HG02840 (cell line): ENCODE measurements around the gene FOXP1.

ENCODE experiments used
- ATAC-seq: cut with Tn5 transposase; IDR thresholded peaks from one replicate; pipeline ENCODE4 v1.9.1; 2021; ENCODE audit warnings: mild to moderate bottlenecking, moderate library complexity, moderate number of reproducible peaks; ENCODE audit not compliant: unreplicated experiment, low FRiP score

Gene FOXP1

DNA sequence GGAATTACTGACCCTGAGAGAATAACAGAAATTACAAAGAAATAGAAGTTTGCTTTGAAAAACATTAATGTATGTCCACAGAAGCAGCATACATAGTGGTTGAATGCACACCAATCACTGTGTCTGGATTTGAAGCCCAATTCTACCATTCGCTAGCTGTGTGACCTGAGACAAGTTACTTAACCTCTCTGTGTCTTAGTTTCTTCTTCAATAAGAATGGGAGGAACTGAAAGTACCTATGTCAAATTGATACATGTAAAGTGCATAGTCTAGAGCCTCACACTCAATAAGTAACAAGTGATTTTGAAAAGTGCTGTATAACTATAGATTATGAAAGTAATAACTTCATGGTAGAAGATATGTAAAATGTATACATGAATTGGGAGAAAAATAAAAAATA, 457.8 kb downstream of the FOXP1 start:
- ATAC-seq, result no peak

DNA sequence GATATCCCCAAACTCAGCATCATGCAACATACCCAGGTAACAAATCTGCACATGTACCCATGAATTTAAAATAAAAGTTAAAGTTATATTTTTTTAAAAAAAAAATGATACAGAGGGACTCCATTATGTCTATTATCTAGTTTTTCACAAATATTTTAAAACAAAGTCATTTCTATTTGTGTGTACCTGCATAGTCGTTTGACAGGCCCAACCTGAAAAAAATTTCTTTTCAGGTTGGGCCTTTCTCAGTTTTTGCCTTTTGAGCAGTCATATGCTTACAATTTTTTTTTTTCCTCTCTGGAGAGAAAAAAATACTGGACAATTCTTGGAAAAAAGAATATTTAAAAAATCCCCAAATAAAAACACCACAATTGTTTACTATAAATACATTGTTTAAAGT, 459.5 kb downstream of the FOXP1 start:
- no peak for ATAC-seq

- no peak for ATAC-seq
Observed at GRCh38 chr3:71122641-71123040, 460.9 kb downstream of the FOXP1 start.

- ATAC-seq, result no peak
Observed at GRCh38 chr3:71121429-71122167, 461.9 kb downstream of the FOXP1 start.

GRCh38 chr3:71120012-71120411, 463.5 kb downstream of the FOXP1 start:
- ATAC-seq, result no peak

DNA sequence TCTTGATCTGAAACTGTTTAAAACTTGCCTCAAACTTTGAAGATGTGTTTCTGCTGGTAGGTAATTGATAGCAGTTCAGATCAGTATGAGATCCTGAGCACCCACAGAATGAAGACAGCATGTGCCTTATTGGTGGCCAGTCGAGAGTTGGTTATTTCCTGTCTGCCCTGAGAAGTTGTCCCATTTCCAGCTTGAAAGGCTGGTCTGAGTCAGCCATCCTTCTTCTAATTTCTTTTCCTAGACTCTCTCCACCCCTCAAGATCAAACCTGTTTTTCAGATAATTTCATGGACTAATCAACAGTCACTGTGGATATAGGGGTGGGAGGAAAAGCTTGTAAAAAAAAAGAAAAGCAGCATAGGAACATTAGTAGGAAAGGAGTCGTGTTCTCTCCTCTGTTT, 464.4 kb downstream of the FOXP1 start:
- no peak for ATAC-seq

GRCh38 chr3:71118436-71118835, 465.1 kb downstream of the FOXP1 start:
- no peak for ATAC-seq

- no peak for ATAC-seq
Observed at GRCh38 chr3:71117572-71118247, 465.8 kb downstream of the FOXP1 start.

DNA sequence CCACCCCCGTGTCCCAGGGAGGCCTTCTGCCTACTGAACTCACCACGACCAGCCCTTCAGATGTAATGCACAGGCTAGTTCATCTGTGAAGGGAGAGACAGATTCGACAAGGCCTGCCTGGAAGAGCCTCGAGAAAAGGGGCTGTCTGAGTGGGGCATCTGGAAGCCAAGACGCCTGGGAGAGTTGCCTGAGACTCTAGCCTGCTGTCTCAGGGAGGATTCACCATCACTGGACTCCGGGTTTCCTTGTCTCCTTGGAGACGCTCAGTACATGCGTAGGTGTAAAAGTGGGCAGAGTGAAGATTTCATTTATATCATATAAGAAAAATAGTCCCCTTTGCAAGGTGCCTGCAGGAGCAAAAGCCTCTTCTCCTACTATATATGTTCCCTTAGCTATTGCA, 468.9 kb downstream of the FOXP1 start:
- no peak for ATAC-seq

- ATAC-seq, result no peak
Observed at GRCh38 chr3:71112576-71112975, 471.0 kb downstream of the FOXP1 start.

GRCh38 chr3:71111784-71112440, 471.6 kb downstream of the FOXP1 start:
- no peak for ATAC-seq

GRCh38 chr3:71110385-71111222, 472.9 kb downstream of the FOXP1 start:
- no peak for ATAC-seq

- no peak for ATAC-seq
Observed at GRCh38 chr3:71109977-71110285, 473.6 kb downstream of the FOXP1 start.

GRCh38 chr3:71109241-71109976, 474.1 kb downstream of the FOXP1 start:
- ATAC-seq, result no peak

DNA sequence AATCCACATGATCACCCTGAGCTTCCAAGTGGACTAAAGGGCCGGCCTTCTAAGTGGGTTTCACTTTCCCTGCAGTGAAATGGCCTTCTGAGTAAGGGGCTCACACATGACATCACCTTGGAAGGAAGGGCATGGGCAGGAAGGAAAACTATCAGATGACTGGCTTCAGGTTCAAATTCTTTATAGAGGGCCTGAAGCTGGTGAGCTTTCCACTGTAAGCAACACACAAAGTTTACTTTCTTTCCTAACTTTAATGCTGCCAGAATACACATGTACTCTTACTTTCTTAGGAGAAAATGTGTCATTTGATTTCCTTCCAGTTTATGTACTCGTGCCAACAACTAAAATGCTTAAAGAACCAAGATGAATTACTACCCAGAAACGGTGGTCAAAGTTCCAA, 475.6 kb downstream of the FOXP1 start:
- no peak for ATAC-seq

DNA sequence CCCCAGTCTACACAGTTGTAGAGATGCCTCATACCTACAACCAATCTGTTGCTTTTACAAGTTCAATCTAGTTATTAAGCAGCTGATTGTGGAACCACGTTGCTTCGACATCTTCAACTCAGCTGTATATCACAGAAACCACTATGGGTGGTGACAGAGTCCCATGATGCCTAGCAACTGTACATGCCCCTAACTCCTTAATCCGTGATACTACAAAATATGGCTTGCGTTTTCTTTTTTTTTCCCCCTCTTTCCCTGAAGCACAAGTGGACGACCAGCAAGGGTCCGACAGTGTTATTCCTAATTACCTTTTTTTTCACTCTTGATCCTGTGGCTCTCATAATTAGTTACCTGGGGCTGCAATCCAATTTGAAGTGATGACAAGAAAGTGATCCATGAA, 478.6 kb downstream of the FOXP1 start:
- ATAC-seq, result no peak

GRCh38 chr3:71104556-71104955, 479.0 kb downstream of the FOXP1 start:
- no peak for ATAC-seq

- no peak for ATAC-seq
Observed at GRCh38 chr3:71104121-71104541, 479.4 kb downstream of the FOXP1 start.

DNA sequence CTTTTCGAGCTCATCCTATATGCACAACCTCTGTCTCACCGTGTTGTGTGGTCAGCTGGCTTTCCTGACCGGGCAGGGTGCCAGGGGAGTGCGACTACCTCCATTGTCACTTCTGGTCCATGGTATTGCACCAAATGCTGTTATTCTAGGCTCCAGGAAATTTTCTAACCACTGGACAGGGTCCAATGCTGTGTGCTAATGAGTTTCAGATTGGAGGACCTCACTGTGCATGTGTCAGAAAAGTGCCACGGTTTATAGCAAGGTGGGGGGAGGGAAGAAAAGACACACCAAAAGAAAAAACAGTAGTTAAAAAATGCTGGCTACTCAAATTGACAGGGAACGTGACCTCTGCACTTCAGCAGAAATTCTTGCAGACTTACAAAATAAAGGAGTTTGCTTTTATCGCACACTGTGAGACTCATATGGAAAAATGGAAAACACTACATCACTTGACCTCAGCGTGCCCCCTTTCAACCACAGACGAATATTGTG, 480.1 kb downstream of the FOXP1 start:
- ATAC-seq, result no peak
